HepG2 (cell line): ENCODE measurements around the gene ZNG1C. TPM values are rescaled to one million over a fixed set of nuclear protein-coding genes. Genes with fewer than 3 reads are reported as not detected.
"Not testable (repeated sequence)": the region's sequence is repeated elsewhere in the genome, so short reads cannot be mapped to it uniquely, and the experiment has no call there.

Source experiments
- ATAC-seq: fragments of 200-7000 bp; cut with Tn5 transposase; 3 replicates; pipeline ENCODE4 v1.9.1; 2020; ENCODE audit warnings: mild to moderate bottlenecking, moderate library complexity
- BruUV-seq: library from RNA; stranded (reverse); fragments of 400-500 nt; replicated peaks from 2 replicates; lab custom pipeline; 2021; lab: Mats Ljungman, UMichigan
- CTCF ChIA-PET: fragments of 300-600 bp; formaldehyde crosslinking; extraction: SDS; loops from one replicate; lab custom pipeline; 2021; ENCODE audit warnings: low total read pairs, inconsistent platforms, low intra/inter-chr PET ratio; lab: Yijun Ruan, JAX
- POLR2A ChIA-PET: fragments of 350-600 bp; sonication (Branson Sonifier 250); formaldehyde crosslinking; loops from one replicate; lab custom pipeline; 2020; ENCODE audit warnings: antibody characterized with exemption, inconsistent platforms; lab: Yijun Ruan, JAX
- DNase-seq: peaks from one replicate; pipeline ENCODE4 v3.0.0-alpha.2; 2015; ENCODE audit warnings: low spot score
- FAIRE-seq: peaks from 3 replicates; lab custom pipeline; 2011; peaks lifted over from hg19 to GRCh38; lab: Jason Lieb, UNC
- H2AFZ ChIP-seq: one replicate; pipeline ENCODE4 v1.6.1; 2011; ENCODE audit warnings: low read length, inconsistent platforms
- H3K27ac ChIP-seq: fragments of 300-600 bp; 3 replicates; pipeline ENCODE4 v1.8.0; 2011; ENCODE audit warnings: mixed run types, mild to moderate bottlenecking, mixed read lengths, low read length, inconsistent platforms; ENCODE audit not compliant: insufficient read depth; ENCODE audit errors: extremely low read length
- H3K27me3 ChIP-seq, 2 experiments: fragments of 200-600 bp in 1 of 2; 2 replicates in 1 of 2; 3 replicates in 1 of 2; pipeline versions ENCODE4 v1.6.0 to v1.8.0; 2011; ENCODE audit warnings: low read length in 2 of 2, mild to moderate bottlenecking in 2 of 2, moderate library complexity in 2 of 2, inconsistent platforms in 1 of 2; ENCODE audit not compliant: insufficient read depth in 2 of 2, control insufficient read depth in 1 of 2
- H3K36me3 ChIP-seq, 2 experiments: fragments of 200-600 bp in 1 of 2; replicated peaks in 1 of 2; 2 replicates in 1 of 2; 3 replicates in 1 of 2; pipeline versions ENCODE4 v1.5.1 to v1.8.0; 2011; ENCODE audit warnings: low read length in 2 of 2, inconsistent platforms in 1 of 2; ENCODE audit not compliant: insufficient read depth in 2 of 2, control insufficient read depth in 1 of 2
- H3K4me1 ChIP-seq: 2 replicates; pipeline ENCODE4 v1.5.1; 2012; ENCODE audit warnings: low read length, inconsistent platforms; ENCODE audit not compliant: insufficient read depth
- H3K4me2 ChIP-seq: 2 replicates; pipeline ENCODE4 v1.6.0; 2011; ENCODE audit warnings: low read depth, low read length, inconsistent platforms
- H3K4me3 ChIP-seq, 3 experiments: fragments of 200-600 bp in 1 of 3; sonication (generic), shearing (Covaris generic) in 1 of 3; replicated peaks in 1 of 3; 2 replicates each; pipeline ENCODE4 v1.5.1; 2011 to 2016; ENCODE audit warnings: low read length in 3 of 3, inconsistent platforms in 2 of 3, low read depth in 2 of 3, mild to moderate bottlenecking in 2 of 3, control low read depth in 1 of 3, mixed read lengths in 1 of 3; ENCODE audit not compliant: insufficient read depth in 1 of 3
- H3K79me2 ChIP-seq: one replicate; pipeline ENCODE4 v1.6.1; 2011; ENCODE audit warnings: low read length, inconsistent platforms; ENCODE audit not compliant: insufficient read depth
- H3K9ac ChIP-seq: 2 replicates; pipeline ENCODE4 v1.6.0; 2011; ENCODE audit warnings: mild to moderate bottlenecking, low read depth, low read length, inconsistent platforms; ENCODE audit not compliant: insufficient read depth
- H3K9me3 ChIP-seq: 2 replicates; pipeline ENCODE4 v1.5.1; 2012; ENCODE audit warnings: mild to moderate bottlenecking, low read length
- H4K20me1 ChIP-seq: 2 replicates; pipeline ENCODE4 v1.6.0; 2011; ENCODE audit warnings: inconsistent platforms, mild to moderate bottlenecking, low read length, moderate library complexity; ENCODE audit not compliant: insufficient read depth
- WGBS: methylation state at CpG from one replicate; pipeline ENCODE4 v1.1.6; 2017; ENCODE audit warnings: low lambda C conversion rate; 5-methylcytosine and 5-hydroxymethylcytosine counted together
- in situ Hi-C: cut with HindIII; loops from 2 replicates; pipeline ENCODE4 v1.10.0; 2017; ENCODE audit warnings: low pct_unique_long_range_greater_than_20kb; ENCODE audit not compliant: extremely low pct_ligation_motif_present
- intact Hi-C: fragments of 100-400 bp; cut with micrococcal nuclease; formaldehyde crosslinking; loops from one replicate; pipeline ENCODE4 v1.10.0; 2022; ENCODE audit not compliant: unreplicated experiment
- polyA plus RNA-seq, 8 experiments: library from polyadenylated mRNA; depleted of rRNA in 3 of 8; stranded (reverse) in 7 of 8; unstranded in 1 of 8; fragments of >200 nt; fragmentation: Illumina TruSeq in 4 of 8; extraction: Trizol in 4 of 8; gene quantifications; 2 replicates each; pipeline versions ENCODE4 v1.2.1 to v1.2.3, GENCODE V29; 2011 to 2016; ENCODE audit warnings: low read depth in 4 of 8, missing spikeins in 1 of 8, mixed read lengths in 1 of 8; ENCODE audit not compliant: insufficient read depth in 1 of 8
- total RNA-seq, 5 experiments: library from RNA; depleted of rRNA; stranded (reverse); fragments of >200 nt; fragmentation: Illumina TruSeq; extraction: Trizol; gene quantifications; 2 replicates each; pipeline ENCODE4 v1.2.3, GENCODE V29; 2016; ENCODE audit warnings: low read depth in 1 of 5

The ZNG1C gene
- total and polyA plus RNA-seq, 2 of the 13 experiments (the other 11 are each of a cell fraction or from before 2014, with no cell fraction given), result 30.9 to 70.3 TPM

DNA sequence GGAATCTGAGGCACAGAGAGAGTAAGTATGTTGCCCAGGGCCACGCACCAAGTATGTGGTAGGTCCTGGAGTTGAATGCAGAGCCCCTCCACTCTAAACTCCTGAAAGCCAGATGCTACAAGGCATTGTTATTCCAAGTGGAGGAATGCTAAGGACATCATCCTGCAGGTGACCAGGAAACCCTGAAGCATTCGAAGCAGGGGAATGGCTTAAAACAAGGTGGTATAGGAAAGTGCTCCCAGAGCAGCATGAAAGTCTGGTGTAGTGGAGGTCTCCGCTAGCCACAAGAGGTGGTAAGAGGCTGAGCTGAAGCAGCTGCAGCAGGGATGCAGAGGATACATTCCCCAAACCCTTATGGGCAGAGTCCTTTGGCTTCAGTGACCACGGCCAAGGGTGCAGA, 87.3 kb downstream of the ZNG1C start:
- H3K9ac ChIP-seq, in situ Hi-C loops, H2AFZ ChIP-seq, DNase-seq, POLR2A ChIA-PET, FAIRE-seq, H3K27ac ChIP-seq, H3K4me2 ChIP-seq, H3K27me3 ChIP-seq, CTCF ChIA-PET, ATAC-seq, BruUV-seq, H3K4me1 ChIP-seq, H3K36me3 ChIP-seq, intact Hi-C loops, H3K4me3 ChIP-seq, H3K79me2 ChIP-seq, H4K20me1 ChIP-seq, H3K9me3 ChIP-seq: not testable (repeated sequence)
- WGBS, result 6% methylated on average over 2 of the region's 4 CpGs

DNA sequence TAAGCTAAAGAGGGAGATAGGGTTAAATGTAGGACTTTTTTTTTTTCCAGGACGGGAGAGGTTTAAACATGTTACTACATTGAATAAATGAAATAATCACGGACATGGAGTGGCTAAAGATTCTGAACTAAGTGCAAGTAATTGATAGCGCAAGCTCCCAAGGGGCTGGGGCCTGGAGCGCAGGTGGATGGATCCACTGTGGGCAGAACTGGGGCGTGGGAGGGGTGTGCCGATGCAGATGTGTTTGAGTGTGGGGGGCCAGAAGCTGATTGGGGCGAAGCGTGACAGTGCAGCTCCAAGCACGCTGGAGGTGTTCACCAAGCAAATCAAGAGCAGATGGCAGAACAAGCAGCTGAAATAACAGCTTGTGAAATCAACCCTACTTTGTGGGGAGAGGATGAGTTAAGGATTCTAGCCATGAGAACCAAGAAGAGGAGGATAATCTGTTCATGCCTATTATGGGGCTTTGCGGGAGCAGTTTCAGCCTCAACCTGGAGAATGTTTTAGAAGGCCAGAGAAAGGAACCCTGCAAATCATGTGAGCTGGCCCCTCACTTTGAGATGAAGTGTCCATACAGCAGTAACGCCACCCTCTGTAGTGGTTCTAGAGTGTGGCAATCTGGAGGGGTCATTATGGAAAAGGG, 88.9 kb downstream of the ZNG1C start:
- intact Hi-C loops, CTCF ChIA-PET, ATAC-seq: not testable (repeated sequence)

DNA sequence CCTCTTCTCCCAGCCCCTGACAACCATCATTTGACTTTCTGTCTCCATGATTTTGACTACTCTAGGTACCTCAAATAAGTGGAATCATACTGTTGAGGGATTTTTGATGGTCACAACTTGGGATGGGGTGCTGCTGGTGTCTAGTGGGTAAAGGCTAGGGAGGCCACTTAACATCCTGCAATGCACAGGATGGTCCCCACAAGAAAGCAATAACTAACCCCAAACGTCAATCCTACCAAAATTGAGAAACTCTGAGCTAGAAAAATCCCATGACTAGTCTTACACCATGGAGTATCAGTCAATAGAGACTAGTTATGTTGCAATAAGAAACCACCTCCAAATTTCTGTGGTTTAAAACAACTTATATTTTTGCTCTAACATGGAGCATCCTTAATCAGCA, 90.3 kb downstream of the ZNG1C start:
- H4K20me1 ChIP-seq, POLR2A ChIA-PET, H3K4me1 ChIP-seq, H3K4me3 ChIP-seq, H2AFZ ChIP-seq, H3K27me3 ChIP-seq, DNase-seq, CTCF ChIA-PET, in situ Hi-C loops, H3K4me2 ChIP-seq, ATAC-seq, H3K79me2 ChIP-seq, BruUV-seq, H3K36me3 ChIP-seq, intact Hi-C loops, FAIRE-seq, H3K27ac ChIP-seq, H3K9ac ChIP-seq, H3K9me3 ChIP-seq: not testable (repeated sequence)
- WGBS, result no CpG with 5 or more reads among the region's 1 CpG

More for the DNA sequence above, 88.9 kb downstream of the ZNG1C start:
- H2AFZ ChIP-seq, DNase-seq, H3K4me2 ChIP-seq, H3K36me3 ChIP-seq, in situ Hi-C loops, H3K27ac ChIP-seq, BruUV-seq, H3K79me2 ChIP-seq, FAIRE-seq, H3K4me1 ChIP-seq, H3K9me3 ChIP-seq, H3K27me3 ChIP-seq, H3K4me3 ChIP-seq, H3K9ac ChIP-seq, H4K20me1 ChIP-seq, POLR2A ChIA-PET: not testable (repeated sequence)
- WGBS, result 35% methylated on average over 7 of the region's 11 CpGs

DNA sequence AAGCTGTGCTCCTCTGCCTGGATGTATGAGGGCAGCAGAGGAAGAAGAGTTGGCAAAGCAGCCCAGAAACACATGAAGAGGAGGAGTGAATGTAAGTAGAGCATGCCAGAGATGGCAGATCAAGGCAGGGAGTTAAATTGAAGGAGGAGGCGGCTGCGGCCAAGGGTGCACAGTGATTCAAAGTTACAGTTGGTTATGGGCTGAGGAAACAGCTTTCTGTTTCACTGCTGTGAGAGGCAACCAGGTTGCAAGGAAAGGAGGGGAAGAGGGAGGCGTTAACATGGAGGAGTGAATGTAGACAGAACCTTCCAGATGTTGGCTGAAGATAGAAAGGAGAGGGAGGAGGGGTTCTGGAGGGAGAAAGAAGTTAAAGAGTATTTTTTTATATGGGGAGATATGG, 94.2 kb downstream of the ZNG1C start:
- H3K9me3 ChIP-seq, H3K27me3 ChIP-seq, H3K36me3 ChIP-seq, H3K9ac ChIP-seq, POLR2A ChIA-PET, BruUV-seq, H2AFZ ChIP-seq, H3K27ac ChIP-seq, H3K4me3 ChIP-seq, H3K4me1 ChIP-seq, CTCF ChIA-PET, H3K79me2 ChIP-seq, in situ Hi-C loops, DNase-seq, ATAC-seq, H4K20me1 ChIP-seq, intact Hi-C loops, FAIRE-seq, H3K4me2 ChIP-seq: not testable (repeated sequence)
- WGBS, result 15% methylated on average over 3 of the region's 3 CpGs
